ENCODE results near the gene TPRA1.

Gene TPRA1

GRCh38 chr3:127588806-127589577, 1.5 kb downstream of the TPRA1 start:
- DNase-seq = no peak

- no peak for DNase-seq
These were observed 2.7 kb downstream of the TPRA1 start for GRCh38 chr3:127587876-127588275.

- DNase-seq = no peak
These were observed 4.6 kb downstream of the TPRA1 start for GRCh38 chr3:127585813-127586413.

- no peak for DNase-seq
These were observed 5.2 kb downstream of the TPRA1 start for GRCh38 chr3:127585163-127585812.

GRCh38 chr3:127584734-127585133, 5.8 kb downstream of the TPRA1 start:
- no peak for DNase-seq

- no peak for DNase-seq
These were observed 10.0 kb downstream of the TPRA1 start for GRCh38 chr3:127580327-127581060.

GRCh38 chr3:127578802-127579201, 11.7 kb downstream of the TPRA1 start:
- DNase-seq = no peak

GRCh38 chr3:127578168-127578567, 12.4 kb downstream of the TPRA1 start:
- no peak for DNase-seq

GRCh38 chr3:127577448-127577847, 13.1 kb downstream of the TPRA1 start:
- DNase-seq = no peak

- peak; percentile 78 for DNase-seq
These were observed 15.4 kb downstream of the TPRA1 start for GRCh38 chr3:127574880-127575878.

- DNase-seq = no peak
These were observed 16.6 kb downstream of the TPRA1 start for GRCh38 chr3:127573912-127574311.

GRCh38 chr3:127573401-127573800, 17.1 kb downstream of the TPRA1 start:
- DNase-seq = no peak

- no peak for DNase-seq
These were observed 17.8 kb downstream of the TPRA1 start for GRCh38 chr3:127572735-127573134.

GRCh38 chr3:127572186-127572585, 18.3 kb downstream of the TPRA1 start:
- no peak for DNase-seq

GRCh38 chr3:127570520-127570919, 20.0 kb downstream of the TPRA1 start:
- DNase-seq = no peak

- no peak for DNase-seq
These were observed 21.4 kb downstream of the TPRA1 start for GRCh38 chr3:127569160-127569559.

- DNase-seq = no peak
These were observed 21.9 kb downstream of the TPRA1 start for GRCh38 chr3:127568586-127568985.

GRCh38 chr3:127566833-127567232, 23.7 kb downstream of the TPRA1 start:
- DNase-seq = no peak

GRCh38 chr3:127565711-127566110, 24.8 kb downstream of the TPRA1 start:
- no peak for DNase-seq

- peak; percentile 46 for DNase-seq
These were observed 30.3 kb downstream of the TPRA1 start for GRCh38 chr3:127560051-127560787.

GRCh38 chr3:127556565-127556964, 34.0 kb downstream of the TPRA1 start:
- no peak for DNase-seq

Data from DMS 273 treated with DMSO at 0.1 percent for 48 hours (cell line).